ENCODE results near the gene GIMAP5. TPM values are rescaled to one million over a fixed set of nuclear protein-coding genes. Genes with fewer than 3 reads are reported as not detected.

The GIMAP5 gene
- total RNA-seq, 1 donor = not detected

DNA sequence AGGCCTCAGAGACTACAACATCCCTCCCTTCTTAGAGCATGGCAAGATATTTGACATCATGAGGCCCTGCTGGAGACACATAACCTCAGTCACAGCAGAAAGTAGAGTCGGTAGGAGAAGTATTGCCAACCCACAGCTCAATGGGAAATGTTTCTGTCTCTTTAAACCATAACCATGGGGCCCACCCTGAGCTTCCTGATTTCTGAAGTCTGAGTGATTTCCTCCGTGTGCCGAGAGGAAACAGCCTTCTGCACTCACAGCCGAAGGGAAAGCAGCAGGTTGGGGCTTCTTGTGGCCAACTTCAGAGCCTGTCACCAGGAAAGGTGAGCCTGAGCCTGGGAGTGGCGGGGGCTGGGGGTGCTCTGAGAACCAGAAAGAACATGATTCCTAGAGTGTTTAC, 20.9 kb upstream of the GIMAP5 start, which contains the start of gene GIMAP1:
Gene GIMAP1, plus strand, starts transcription at position 246 of the 400 bp plus-strand sequence. CDS start 2,435 bp downstream, outside the sequence.
- DNase-seq (ENCODE audit: low read depth) = no peak
- TF ChIP-seq, protein P1, sequence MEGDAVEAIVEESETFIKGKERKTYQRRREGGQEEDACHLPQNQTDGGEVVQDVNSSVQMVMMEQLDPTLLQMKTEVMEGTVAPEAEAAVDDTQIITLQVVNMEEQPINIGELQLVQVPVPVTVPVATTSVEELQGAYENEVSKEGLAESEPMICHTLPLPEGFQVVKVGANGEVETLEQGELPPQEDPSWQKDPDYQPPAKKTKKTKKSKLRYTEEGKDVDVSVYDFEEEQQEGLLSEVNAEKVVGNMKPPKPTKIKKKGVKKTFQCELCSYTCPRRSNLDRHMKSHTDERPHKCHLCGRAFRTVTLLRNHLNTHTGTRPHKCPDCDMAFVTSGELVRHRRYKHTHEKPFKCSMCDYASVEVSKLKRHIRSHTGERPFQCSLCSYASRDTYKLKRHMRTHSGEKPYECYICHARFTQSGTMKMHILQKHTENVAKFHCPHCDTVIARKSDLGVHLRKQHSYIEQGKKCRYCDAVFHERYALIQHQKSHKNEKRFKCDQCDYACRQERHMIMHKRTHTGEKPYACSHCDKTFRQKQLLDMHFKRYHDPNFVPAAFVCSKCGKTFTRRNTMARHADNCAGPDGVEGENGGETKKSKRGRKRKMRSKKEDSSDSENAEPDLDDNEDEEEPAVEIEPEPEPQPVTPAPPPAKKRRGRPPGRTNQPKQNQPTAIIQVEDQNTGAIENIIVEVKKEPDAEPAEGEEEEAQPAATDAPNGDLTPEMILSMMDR (IDR thresholded peaks at IDR 0.05; ENCODE audit: insufficient read depth, low read length) = no peak
- no peak within 1 kb of the TSS for H3K4me3 ChIP-seq (ENCODE audit: low read depth, low read length)

GRCh38 chr7:150716939-150717338, 20.3 kb upstream of the GIMAP5 start:
- TF ChIP-seq, protein P1 (IDR thresholded peaks at IDR 0.05; ENCODE audit: insufficient read depth, low read length) = no peak
- no peak for DNase-seq (ENCODE audit: low read depth)
- no peak overlapping the region for H3K4me3 ChIP-seq (ENCODE audit: low read depth, low read length)

- no peak for DNase-seq (ENCODE audit: low read depth)
- TF ChIP-seq, protein P1 (IDR thresholded peaks at IDR 0.05; ENCODE audit: insufficient read depth, low read length) = no peak
- no peak overlapping the region for H3K4me3 ChIP-seq (ENCODE audit: low read depth, low read length)
These were observed 19.3 kb upstream of the GIMAP5 start for GRCh38 chr7:150717814-150718420.

- no peak overlapping the region for H3K4me3 ChIP-seq (ENCODE audit: low read depth, low read length)
- DNase-seq (ENCODE audit: low read depth) = no peak
- TF ChIP-seq, protein P1 (IDR thresholded peaks at IDR 0.05; ENCODE audit: insufficient read depth, low read length) = no peak
These were observed 17.8 kb upstream of the GIMAP5 start for GRCh38 chr7:150719436-150719835.

GRCh38 chr7:150719960-150720891, 17.0 kb upstream of the GIMAP5 start:
- DNase-seq (ENCODE audit: low read depth) = no peak
- TF ChIP-seq, protein P1 (IDR thresholded peaks at IDR 0.05; ENCODE audit: insufficient read depth, low read length) = no peak
- no peak overlapping the region for H3K4me3 ChIP-seq (ENCODE audit: low read depth, low read length)

DNA sequence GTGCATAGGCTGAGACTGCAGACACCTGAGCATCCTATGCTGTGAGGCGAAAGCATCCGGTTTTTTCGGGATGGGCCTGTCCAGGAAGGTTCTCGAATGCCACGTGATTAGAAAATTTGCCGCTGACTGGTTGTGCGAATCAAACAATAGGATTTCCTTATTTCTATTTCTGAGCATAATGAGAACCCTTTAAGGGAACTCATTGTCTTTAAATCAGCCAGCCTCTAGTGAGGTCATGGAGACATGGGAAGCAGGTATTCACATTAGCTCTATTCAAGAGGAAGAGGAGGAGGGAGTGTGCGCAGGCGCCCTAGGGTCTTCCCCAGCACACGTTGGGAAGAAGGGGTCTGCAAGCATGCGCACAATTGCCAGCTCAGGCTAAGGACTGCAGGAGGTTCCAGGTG, 15.2 kb upstream of the GIMAP5 start:
- no peak overlapping the region for H3K4me3 ChIP-seq (ENCODE audit: low read depth, low read length)
- no peak for DNase-seq (ENCODE audit: low read depth)
- TF ChIP-seq, protein P1 (IDR thresholded peaks at IDR 0.05; ENCODE audit: insufficient read depth, low read length) = no peak

Measured in fibroblast of the aortic adventitia (primary cell).